H1 (cell line): ENCODE data around the gene SYK.

Experiments used
- EP300 ChIP-seq, 2 experiments: IDR thresholded peaks; 1 replicate in 1 of 2; 2 replicates in 1 of 2; pipeline ENCODE4 v1.6.1; 2011 to 2012; ENCODE audit warnings: low read depth in 2 of 2, low read length in 2 of 2, mild to moderate bottlenecking in 2 of 2, borderline replicate concordance in 1 of 2, inconsistent platforms in 1 of 2, moderate library complexity in 1 of 2
- GABPA ChIP-seq: IDR thresholded peaks from 2 replicates; pipeline ENCODE4 v1.6.1; 2011; ENCODE audit warnings: mild to moderate bottlenecking, low read length, moderate library complexity, borderline replicate concordance; ENCODE audit not compliant: insufficient read depth
- JUND ChIP-seq: IDR thresholded peaks from 2 replicates; pipeline ENCODE4 v1.6.1; 2011; ENCODE audit warnings: mild to moderate bottlenecking, improper control_type of control experiment, low read length
- PHF8 ChIP-seq: fragments of 200-600 bp; sonication (generic); conservative IDR thresholded peaks from 2 replicates; pipeline ENCODE4 v1.7.1; 2012; ENCODE audit warnings: low read depth, mild to moderate bottlenecking, inconsistent platforms, low read length, moderate library complexity
- POLR2A ChIP-seq, 2 experiments: IDR thresholded peaks; 1 replicate in 1 of 2; 2 replicates in 1 of 2; pipeline ENCODE4 v1.6.1; 2011; ENCODE audit warnings: low read depth in 2 of 2, low read length in 2 of 2, mild to moderate bottlenecking in 2 of 2; ENCODE audit errors: control extremely low read depth in 1 of 2
- RXRA ChIP-seq: IDR thresholded peaks from 2 replicates; pipeline ENCODE4 v1.6.1; 2011; ENCODE audit warnings: low read depth, mild to moderate bottlenecking, low read length, moderate library complexity; ENCODE audit not compliant: insufficient read depth
- SP1 ChIP-seq: IDR thresholded peaks from 2 replicates; pipeline ENCODE4 v1.6.1; 2011; ENCODE audit warnings: low read depth, low read length
- TAF1 ChIP-seq: IDR thresholded peaks from 2 replicates; pipeline ENCODE4 v1.6.1; 2011; ENCODE audit warnings: mild to moderate bottlenecking, low read depth, low read length
- TF ChIP-seq, protein P1 (sequence below), 3 experiments: IDR thresholded peaks; 1 replicate in 2 of 3; 2 replicates in 1 of 3; pipeline versions ENCODE4 v1.5.1 to v1.6.1; 2011; ENCODE audit warnings: low read length in 3 of 3, mild to moderate bottlenecking in 3 of 3, inconsistent platforms in 2 of 3, low read depth in 1 of 3, moderate library complexity in 1 of 3; ENCODE audit not compliant: insufficient read depth in 1 of 3; ENCODE audit errors: control extremely low read depth in 1 of 3
- TF ChIP-seq, protein P2 (sequence below): IDR thresholded peaks from 2 replicates; pipeline ENCODE4 v1.6.1; 2012; ENCODE audit warnings: inconsistent platforms

DNA sequence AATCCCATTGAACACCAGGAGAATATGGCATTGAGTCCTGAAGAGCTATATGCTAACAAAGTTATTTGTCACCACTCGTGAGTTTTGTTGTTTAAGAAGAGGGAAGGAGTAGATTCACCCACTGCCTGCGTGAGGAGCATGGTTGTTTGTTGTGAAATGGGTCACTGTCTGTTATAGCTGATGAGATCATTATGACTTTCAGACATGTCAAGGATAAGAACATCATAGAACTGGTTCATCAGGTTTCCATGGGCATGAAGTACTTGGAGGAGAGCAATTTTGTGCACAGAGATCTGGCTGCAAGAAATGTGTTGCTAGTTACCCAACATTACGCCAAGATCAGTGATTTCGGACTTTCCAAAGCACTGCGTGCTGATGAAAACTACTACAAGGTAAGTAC lies 76.9 kb downstream of the SYK start:
- TF ChIP-seq, protein P1, sequence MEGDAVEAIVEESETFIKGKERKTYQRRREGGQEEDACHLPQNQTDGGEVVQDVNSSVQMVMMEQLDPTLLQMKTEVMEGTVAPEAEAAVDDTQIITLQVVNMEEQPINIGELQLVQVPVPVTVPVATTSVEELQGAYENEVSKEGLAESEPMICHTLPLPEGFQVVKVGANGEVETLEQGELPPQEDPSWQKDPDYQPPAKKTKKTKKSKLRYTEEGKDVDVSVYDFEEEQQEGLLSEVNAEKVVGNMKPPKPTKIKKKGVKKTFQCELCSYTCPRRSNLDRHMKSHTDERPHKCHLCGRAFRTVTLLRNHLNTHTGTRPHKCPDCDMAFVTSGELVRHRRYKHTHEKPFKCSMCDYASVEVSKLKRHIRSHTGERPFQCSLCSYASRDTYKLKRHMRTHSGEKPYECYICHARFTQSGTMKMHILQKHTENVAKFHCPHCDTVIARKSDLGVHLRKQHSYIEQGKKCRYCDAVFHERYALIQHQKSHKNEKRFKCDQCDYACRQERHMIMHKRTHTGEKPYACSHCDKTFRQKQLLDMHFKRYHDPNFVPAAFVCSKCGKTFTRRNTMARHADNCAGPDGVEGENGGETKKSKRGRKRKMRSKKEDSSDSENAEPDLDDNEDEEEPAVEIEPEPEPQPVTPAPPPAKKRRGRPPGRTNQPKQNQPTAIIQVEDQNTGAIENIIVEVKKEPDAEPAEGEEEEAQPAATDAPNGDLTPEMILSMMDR (IDR thresholded peaks at IDR 0.05; ENCODE audit: control extremely low read depth in 1 of 3, insufficient read depth in 1 of 3, low read depth in 1 of 3, low read length in 3 of 3), result no peak
- TF ChIP-seq JUND (no peak), POLR2A (IDR thresholded peaks at IDR 0.05; ENCODE audit: control extremely low read depth in 1 of 2, low read depth in 2 of 2, low read length in 2 of 2) (no peak), PHF8 (no peak), GABPA (no peak), EP300 (IDR thresholded peaks at IDR 0.05; ENCODE audit: borderline replicate concordance in 1 of 2, low read depth in 2 of 2, low read length in 2 of 2) (no peak), TAF1 (no peak), RXRA (no peak), SP1 (no peak)
- TF ChIP-seq, protein P2, sequence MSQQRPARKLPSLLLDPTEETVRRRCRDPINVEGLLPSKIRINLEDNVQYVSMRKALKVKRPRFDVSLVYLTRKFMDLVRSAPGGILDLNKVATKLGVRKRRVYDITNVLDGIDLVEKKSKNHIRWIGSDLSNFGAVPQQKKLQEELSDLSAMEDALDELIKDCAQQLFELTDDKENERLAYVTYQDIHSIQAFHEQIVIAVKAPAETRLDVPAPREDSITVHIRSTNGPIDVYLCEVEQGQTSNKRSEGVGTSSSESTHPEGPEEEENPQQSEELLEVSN, result no peak
